Natural killer cell (primary cell): ENCODE measurements around the gene SUN5. TPM values are rescaled to one million over a fixed set of nuclear protein-coding genes. Genes with fewer than 3 reads are reported as not detected.

ENCODE experiments used
- ATAC-seq, 3 donors: fragments of 150-1000 bp in 2 of 3; fragments of 200-7000 bp in 1 of 3; cut with Tn5 transposase; 1 replicate in 1 of 3; 2 replicates in 2 of 3; pipeline ENCODE4 v1.10.0; 2021; ENCODE audit warnings: mild to moderate bottlenecking in 2 of 3, moderate library complexity in 2 of 3
- DNase-seq, 2 donors: peaks; one replicate each; pipeline versions ENCODE4 v3.0.0 to v3.0.0-alpha.2; 2013 to 2021; ENCODE audit warnings: mixed read lengths in 1 of 2
- H3K27ac ChIP-seq: one replicate; pipeline ENCODE4 v1.5.1; 2013; ENCODE audit warnings: mild to moderate bottlenecking, low read length
- H3K27me3 ChIP-seq: one replicate; pipeline ENCODE4 v1.6.1; 2013; ENCODE audit warnings: low read length; ENCODE audit not compliant: control insufficient read depth, insufficient read depth
- H3K36me3 ChIP-seq: one replicate; pipeline ENCODE4 v1.6.1; 2013; ENCODE audit warnings: low read length; ENCODE audit not compliant: control insufficient read depth, insufficient read depth
- H3K4me1 ChIP-seq: one replicate; pipeline ENCODE4 v1.6.1; 2013; ENCODE audit warnings: low read length; ENCODE audit not compliant: control insufficient read depth, insufficient read depth
- H3K4me3 ChIP-seq: one replicate; pipeline ENCODE4 v1.5.1; 2013; ENCODE audit warnings: low read length
- H3K9me3 ChIP-seq: one replicate; pipeline ENCODE4 v1.6.1; 2013; ENCODE audit warnings: low read length; ENCODE audit not compliant: control insufficient read depth, insufficient read depth
- H3K27ac Mint-ChIP-seq, 2 donors: one replicate each; pipeline ENCODE4 v1.8.0; 2022; ENCODE audit warnings: mild to moderate bottlenecking in 2 of 2, mixed read lengths in 2 of 2, moderate library complexity in 1 of 2
- H3K27me3 Mint-ChIP-seq, 2 donors: one replicate each; pipeline ENCODE4 v1.8.0; 2022; ENCODE audit warnings: low read depth in 2 of 2, mixed read lengths in 2 of 2
- H3K36me3 Mint-ChIP-seq: one replicate; pipeline ENCODE4 v1.8.0; 2022; ENCODE audit warnings: mixed read lengths
- H3K4me1 Mint-ChIP-seq, 2 donors: one replicate each; pipeline ENCODE4 v1.8.0; 2022; ENCODE audit warnings: mixed read lengths in 2 of 2
- H3K4me3 Mint-ChIP-seq: one replicate; pipeline ENCODE4 v1.8.0; 2022; ENCODE audit warnings: mild to moderate bottlenecking, moderate library complexity, mixed read lengths
- H3K9me3 Mint-ChIP-seq, 2 donors: one replicate each; pipeline ENCODE4 v1.8.0; 2022; ENCODE audit warnings: mixed read lengths in 2 of 2
- CTCF ChIP-seq: fragments of 200-600 bp; IDR thresholded peaks from one replicate; pipeline ENCODE4 v1.8.0; 2022; ENCODE audit warnings: antibody characterized with exemption
- WGBS: methylation state at CpG from one replicate; pipeline ENCODE4 v1.1.7; 2013; ENCODE audit warnings: missing lambda C conversion rate; ENCODE audit not compliant: insufficient coverage; 5-methylcytosine and 5-hydroxymethylcytosine counted together
- intact Hi-C: fragments of 100-400 bp; cut with micrococcal nuclease; formaldehyde crosslinking; loops from one replicate; pipeline ENCODE4 v1.14.2; 2022
- total RNA-seq, 4 donors: library from RNA; stranded (reverse); fragments of 120-200 nt in 1 of 4; gene quantifications; one replicate each; pipeline versions ENCODE4 v1.2.3 to v1.2.4, GENCODE V29; 2013 to 2022

Gene SUN5
- total RNA-seq, 3 donors from 2014 or later (not counting 1 experiment from before 2014, with no cell fraction given) = not detected

- Mint-ChIP-seq H3K36me3 (peaks cover under 1% of the 10 kb centered on the region), H3K27me3 (no peaks in the 10 kb centered on the region), H3K4me3 (no peak overlapping the region), H3K27ac (no peak overlapping the region), H3K9me3 (peaks cover 0 to 2% of the 10 kb centered on the region in 2 donors), H3K4me1 (peaks cover 11 to 15% of the 10 kb centered on the region in 2 donors)
- Histone ChIP-seq H3K4me1 (peaks cover 21% of the 10 kb centered on the region), H3K27ac (no peak overlapping the region), H3K4me3 (no peak overlapping the region), H3K36me3 (no peaks in the 10 kb centered on the region), H3K27me3 (no peaks in the 10 kb centered on the region), H3K9me3 (peaks cover 7% of the 10 kb centered on the region)
- ATAC-seq (no peak), DNase-seq (no peak)
- no peak for TF ChIP-seq CTCF
- intact Hi-C loops = no loop called here
- WGBS = 90% methylated on average over 4 of the region's 5 CpGs
Measured at GRCh38 chr20:32962053-32962452, 42.2 kb downstream of the SUN5 start.

- H3K36me3 Mint-ChIP-seq = peaks cover 10% of the 10 kb centered on the region
- H3K4me3 Mint-ChIP-seq = no peak overlapping the region
- DNase-seq (no peak), ATAC-seq (no peak)
- WGBS = 91% methylated on average over 28 of the region's 28 CpGs
- Histone ChIP-seq H3K4me1 (peaks cover 11% of the 10 kb centered on the region), H3K4me3 (no peak overlapping the region), H3K9me3 (peaks cover 7% of the 10 kb centered on the region), H3K27ac (no peak overlapping the region), H3K36me3 (no peaks in the 10 kb centered on the region), H3K27me3 (no peaks in the 10 kb centered on the region)
- peaks cover 4 to 7% of the 10 kb centered on the region in 2 donors for H3K27me3 Mint-ChIP-seq
- peaks cover 4 to 7% of the 10 kb centered on the region in 2 donors for H3K9me3 Mint-ChIP-seq
- intact Hi-C loops = no loop called here
- peaks cover 5% of the 10 kb centered on the region in 2 donors for H3K4me1 Mint-ChIP-seq
- no peak for TF ChIP-seq CTCF
- H3K27ac Mint-ChIP-seq = no peak overlapping the region
Measured at GRCh38 chr20:32960849-32961731, 43.1 kb downstream of the SUN5 start.

DNA sequence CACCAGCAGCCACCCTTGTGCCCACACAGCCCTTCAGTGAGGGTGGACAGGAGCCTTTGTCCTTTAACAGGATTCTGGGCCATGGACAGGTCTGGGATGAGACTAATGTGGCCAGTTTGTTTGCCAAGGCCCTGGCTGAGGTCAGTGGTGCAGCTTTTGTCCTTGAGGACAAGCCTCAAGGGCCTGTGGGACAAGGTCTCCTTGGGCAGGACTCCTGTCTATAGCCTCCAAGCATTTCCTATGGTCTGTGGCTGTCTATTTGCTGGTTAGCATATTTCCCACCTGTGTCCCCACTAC, 44.1 kb downstream of the SUN5 start:
- no peaks in the 10 kb centered on the region for H3K27me3 ChIP-seq
- no peak overlapping the region for H3K27ac Mint-ChIP-seq
- H3K4me3 ChIP-seq = no peak overlapping the region
- H3K9me3 Mint-ChIP-seq = peaks cover 4 to 10% of the 10 kb centered on the region in 2 donors
- peaks cover 2 to 3% of the 10 kb centered on the region in 2 donors for H3K4me1 Mint-ChIP-seq
- DNase-seq = no peak
- peaks cover 14% of the 10 kb centered on the region for H3K36me3 Mint-ChIP-seq
- peak in 1 of 3 donors; percentile 6 for ATAC-seq
- no peaks in the 10 kb centered on the region for H3K36me3 ChIP-seq
- peaks cover 4 to 7% of the 10 kb centered on the region in 2 donors for H3K27me3 Mint-ChIP-seq
- no peak for TF ChIP-seq CTCF
- no peak overlapping the region for H3K4me3 Mint-ChIP-seq
- intact Hi-C loops = no loop called here
- H3K9me3 ChIP-seq = peaks cover 7% of the 10 kb centered on the region
- peaks cover 2% of the 10 kb centered on the region for H3K4me1 ChIP-seq
- H3K27ac ChIP-seq = no peak overlapping the region
